GM23338 (cell line): ENCODE measurements around the gene TAPBPL. TPM values are rescaled to one million over a fixed set of nuclear protein-coding genes. Genes with fewer than 3 reads are reported as not detected.

ENCODE experiments used
- ATAC-seq: fragments of 200-7000 bp; cut with Tn5 transposase; 3 replicates; pipeline ENCODE4 v1.9.1; 2020
- DNase-seq: peaks from one replicate; pipeline ENCODE4 v3.0.0-alpha.2; 2015; ENCODE audit warnings: low spot score
- H2AFZ ChIP-seq: fragments of 200-600 bp; sonication (generic); 2 replicates; pipeline ENCODE4 v1.8.0; 2016; ENCODE audit warnings: antibody characterized with exemption, mild to moderate bottlenecking, moderate library complexity
- H3F3A ChIP-seq: fragments of 200-600 bp; sonication (generic); replicated peaks from 2 replicates; pipeline ENCODE4 v1.8.0; 2017; ENCODE audit warnings: antibody characterized with exemption, mixed run types, low read depth
- H3K27ac ChIP-seq: fragments of 200-600 bp; sonication (generic); 2 replicates; pipeline ENCODE4 v1.6.1; 2016; ENCODE audit warnings: low read depth
- H3K27me3 ChIP-seq: fragments of 200-600 bp; sonication (generic); 2 replicates; pipeline ENCODE4 v1.8.0; 2016; ENCODE audit warnings: mild to moderate bottlenecking, mixed run types, moderate library complexity; ENCODE audit not compliant: insufficient read depth
- H3K36me3 ChIP-seq: fragments of 200-600 bp; sonication (generic); 2 replicates; pipeline ENCODE4 v1.8.0; 2016; ENCODE audit warnings: mild to moderate bottlenecking; ENCODE audit not compliant: insufficient read depth
- H3K4me1 ChIP-seq: fragments of 200-600 bp; sonication (generic); 2 replicates; pipeline ENCODE4 v1.8.0; 2016; ENCODE audit warnings: mild to moderate bottlenecking, moderate library complexity; ENCODE audit not compliant: insufficient read depth
- H3K4me2 ChIP-seq: fragments of 200-600 bp; sonication (generic); 2 replicates; pipeline ENCODE4 v1.7.1; 2017; ENCODE audit warnings: mixed run types
- H3K4me3 ChIP-seq: fragments of 200-600 bp; sonication (generic); 2 replicates; pipeline ENCODE4 v1.6.1; 2016; ENCODE audit warnings: mixed run types
- H3K79me2 ChIP-seq: fragments of 200-600 bp; sonication (generic); replicated peaks from 2 replicates; pipeline ENCODE4 v1.8.0; 2017; ENCODE audit warnings: mild to moderate bottlenecking; ENCODE audit not compliant: insufficient read depth
- H3K9me2 ChIP-seq: fragments of 200-600 bp; sonication (generic); 2 replicates; pipeline ENCODE4 v1.8.0; 2017; ENCODE audit not compliant: insufficient read depth
- H4K20me1 ChIP-seq: fragments of 200-600 bp; sonication (generic); replicated peaks from 2 replicates; pipeline ENCODE4 v1.8.0; 2017; ENCODE audit warnings: mild to moderate bottlenecking; ENCODE audit not compliant: insufficient read depth
- H3K27ac Mint-ChIP-seq: 2 replicates; pipeline ENCODE4 v1.8.0; 2020; ENCODE audit warnings: inconsistent platforms, mild to moderate bottlenecking, moderate library complexity, mixed read lengths
- H3K27me3 Mint-ChIP-seq: 3 replicates; pipeline ENCODE4 v1.8.0; 2022; ENCODE audit warnings: low read depth, mild to moderate bottlenecking, moderate library complexity, mixed read lengths, inconsistent platforms; ENCODE audit not compliant: insufficient read depth, poor library complexity
- H3K36me3 Mint-ChIP-seq: 3 replicates; pipeline ENCODE4 v1.8.0; 2021; ENCODE audit warnings: low read depth, mild to moderate bottlenecking, inconsistent platforms, moderate library complexity, mixed read lengths
- H3K4me1 Mint-ChIP-seq: 3 replicates; pipeline ENCODE4 v1.8.0; 2020; ENCODE audit warnings: mild to moderate bottlenecking, inconsistent platforms, mixed read lengths
- H3K4me3 Mint-ChIP-seq: 3 replicates; pipeline ENCODE4 v1.8.0; 2021; ENCODE audit warnings: moderate library complexity, mild to moderate bottlenecking, inconsistent platforms, mixed read lengths
- H3K9me3 Mint-ChIP-seq: 3 replicates; pipeline ENCODE4 v1.8.0; 2020; ENCODE audit warnings: moderate library complexity, mild to moderate bottlenecking, inconsistent platforms, mixed read lengths
- CREB1 ChIP-seq: fragments of 250-450 bp; sonication (Bioruptor Pico); IDR thresholded peaks from 2 replicates; pipeline ENCODE4 v1.5.0; 2020; ENCODE audit warnings: low read depth, mild to moderate bottlenecking, moderate library complexity
- ETS1 ChIP-seq: IDR thresholded peaks from 2 replicates; pipeline ENCODE4 v1.6.1; 2016; ENCODE audit warnings: antibody characterized with exemption
- EZH2phosphoT487 ChIP-seq: fragments of 200-600 bp; sonication (generic); IDR thresholded peaks from one replicate; pipeline ENCODE4 v1.8.1; 2018; ENCODE audit warnings: antibody characterized with exemption; ENCODE audit not compliant: unreplicated experiment
- JUNB ChIP-seq: IDR thresholded peaks from one replicate; pipeline ENCODE4 v1.6.1; 2016; ENCODE audit warnings: antibody characterized with exemption; ENCODE audit not compliant: unreplicated experiment
- NANOG ChIP-seq: IDR thresholded peaks from 2 replicates; pipeline ENCODE4 v1.6.1; 2016; ENCODE audit warnings: antibody characterized with exemption, borderline replicate concordance
- POLR2AphosphoS5 ChIP-seq: IDR thresholded peaks from 2 replicates; pipeline ENCODE4 v1.6.1; 2016; ENCODE audit warnings: antibody characterized with exemption, low read depth
- REST ChIP-seq: IDR thresholded peaks from one replicate; pipeline ENCODE4 v1.6.1; 2018; ENCODE audit warnings: antibody characterized with exemption; ENCODE audit not compliant: unreplicated experiment
- STAT1 ChIP-seq: IDR thresholded peaks from one replicate; pipeline ENCODE4 v1.6.1; 2016; ENCODE audit warnings: antibody characterized with exemption; ENCODE audit not compliant: unreplicated experiment
- ZNF114 ChIP-seq: fragments of 250-450 bp; sonication (Bioruptor Pico); IDR thresholded peaks from 2 replicates; pipeline ENCODE4 v1.5.0; 2020; ENCODE audit warnings: mild to moderate bottlenecking, moderate library complexity
- ZNF462 ChIP-seq: fragments of 250-450 bp; sonication (Bioruptor Pico); IDR thresholded peaks from 2 replicates; pipeline ENCODE4 v1.5.0; 2020; ENCODE audit warnings: mild to moderate bottlenecking, moderate library complexity
- polyA plus RNA-seq: library from polyadenylated mRNA; unstranded; fragments of >200 nt; fragmentation: Nextera tagmentation; extraction: Ambion mirVana; gene quantifications from 2 replicates; pipeline ENCODE4 v1.2.1, GENCODE V29; 2016
- total RNA-seq: library from RNA; depleted of rRNA; stranded (reverse); fragments of >200 nt; shearing (Covaris generic); gene quantifications from 2 replicates; pipeline ENCODE4 v1.2.3, GENCODE V29; 2014

The TAPBPL gene
- total and polyA plus RNA-seq, 2 experiments from 2014 or later, result 0.59 to 0.65 TPM

GRCh38 chr12:6507102-6507998, 55.5 kb downstream of the TAPBPL start:
- H3K4me1 Mint-ChIP-seq, result peaks cover 8% of the 10 kb centered on the region; the same call in 2 of the 3 replicates
- peaks cover 1% of the 10 kb centered on the region for H3K27me3 Mint-ChIP-seq
- Histone ChIP-seq H3K4me3 (no peak overlapping the region), H3K4me2 (0 out of 2 replicates have a peak overlapping the region, but pooled peaks have one; percentile 7), H3K9me2 (no peaks in the 10 kb centered on the region), H3K4me1 (peaks cover 7% of the 10 kb centered on the region; the same call in 1 of the 2 replicates), H3K27ac (peak overlapping the region; percentile 55), H3K79me2 (peaks cover 64% of the 10 kb centered on the region), H2AFZ (no peak overlapping the region), H3F3A (no peaks in the 10 kb centered on the region), H3K36me3 (peaks cover 42% of the 10 kb centered on the region), H4K20me1 (peaks cover 10% of the 10 kb centered on the region), H3K27me3 (no peaks in the 10 kb centered on the region)
- peaks cover 54% of the 10 kb centered on the region for H3K36me3 Mint-ChIP-seq
- H3K27ac Mint-ChIP-seq, result peak overlapping the region; percentile 91
- TF ChIP-seq POLR2AphosphoS5 (peak; percentile 62), REST (no peak)
- no peak overlapping the region for H3K4me3 Mint-ChIP-seq
- ATAC-seq, result peak; percentile 90
- peak; percentile 58 for DNase-seq
- no peaks in the 10 kb centered on the region for H3K9me3 Mint-ChIP-seq

GRCh38 chr12:6508087-6508486, 56.2 kb downstream of the TAPBPL start:
- Mint-ChIP-seq H3K4me1 (peaks cover 8% of the 10 kb centered on the region; the same call in 2 of the 3 replicates), H3K9me3 (no peaks in the 10 kb centered on the region), H3K4me3 (no peak overlapping the region), H3K27ac (peak overlapping the region; percentile 91), H3K36me3 (peaks cover 60% of the 10 kb centered on the region), H3K27me3 (peaks cover 1% of the 10 kb centered on the region)
- Histone ChIP-seq H4K20me1 (peaks cover 10% of the 10 kb centered on the region), H3K4me3 (no peak overlapping the region), H3K27me3 (no peaks in the 10 kb centered on the region), H3F3A (no peaks in the 10 kb centered on the region), H3K79me2 (peaks cover 57% of the 10 kb centered on the region), H3K36me3 (peaks cover 49% of the 10 kb centered on the region), H3K9me2 (no peaks in the 10 kb centered on the region), H3K4me2 (no peak overlapping the region), H3K4me1 (peaks cover 7% of the 10 kb centered on the region; the same call in 1 of the 2 replicates), H3K27ac (peak overlapping the region; percentile 35), H2AFZ (no peak overlapping the region)
- DNase-seq, result no peak
- ATAC-seq, result peak; percentile 16; the same call in 2 of the 3 replicates
- no peak for TF ChIP-seq NANOG
- TF ChIP-seq JUNB, result no peak
- TF ChIP-seq EZH2phosphoT487, result no peak
- TF ChIP-seq ZNF462, result no peak
- TF ChIP-seq STAT1, result no peak
- TF ChIP-seq ZNF114 (CRISPR knock-in tag), result no peak
- no peak for TF ChIP-seq ETS1
- no peak for TF ChIP-seq CREB1 (CRISPR knock-in tag)
